Heart left ventricle (tissue), 13 donors: ENCODE results near the gene FRK.
A peak's percentile ranks its signal among the peaks of the same experiment; 100 is the strongest.

ENCODE experiments used
- CTCF ChIP-seq, 12 donors: fragments of 200-600 bp; sonication (generic) in 4 of 12; IDR thresholded peaks; one replicate each; pipeline versions ENCODE4 v1.5.0 to v1.8.0; 2018 to 2022; ENCODE audit warnings: antibody characterized with exemption in 12 of 12, mild to moderate bottlenecking in 5 of 12
- POLR2A ChIP-seq, 2 donors: fragments of 450-650 bp; IDR thresholded peaks; one replicate each; pipeline ENCODE4 v1.6.1; 2017; ENCODE audit warnings: antibody characterized with exemption in 2 of 2, mild to moderate bottlenecking in 2 of 2, moderate library complexity in 2 of 2
- donor health status: ischemic (EF 13 %, LVEDD 7.1; RV severe dilation, severe dysfunction).
- donor health status: DM: no; HTN: yes; CAD: no.
- donor health status: DM: no; HTN: no; CAD: no.
- donor health status: ischemic (EF 25% LVEDD 6.9; RV normal size, moderate dysfunction).
- donor health status: ischemic (EF 25% LVEDD 5.7; RV mildly dilated, moderate dysfunction).
- donor health status: ischemic (EF 35%, LVEDD 5.7; RV mildly dilated, moderate dysfunction).
- donor health status: nonischemic (EF 11% LVEDD 7.7; RV severe dilation, severe dysfunction).
- donor health status: DM: yes; HTN: yes; CAD: no.
- donor health status: PGD.
- donor health status: ischemic (EF 29% LVEDD 5.4; RV normal size, mild dysfunction).
- donor health status: nonischemic (EF 23%, LVEDD 6.1; RV moderate dilation, normal function).

GRCh38 chr6:116096979-116097816 lies 36.5 kb upstream of the FRK start:
- TF ChIP-seq CTCF (IDR thresholded peaks at IDR 0.05) (peak; percentile 35 to 73 (median 57)), POLR2A (IDR thresholded peaks at IDR 0.05) (no peak)
